ENCODE measurements around the gene FCN1. TPM values are rescaled to one million over a fixed set of nuclear protein-coding genes. Genes with fewer than 3 reads are reported as not detected.

The FCN1 gene
- total and polyA plus RNA-seq, 2 of the 8 experiments (the other 6 are each of a cell fraction or from before 2014, with no cell fraction given), result not detected

DNA sequence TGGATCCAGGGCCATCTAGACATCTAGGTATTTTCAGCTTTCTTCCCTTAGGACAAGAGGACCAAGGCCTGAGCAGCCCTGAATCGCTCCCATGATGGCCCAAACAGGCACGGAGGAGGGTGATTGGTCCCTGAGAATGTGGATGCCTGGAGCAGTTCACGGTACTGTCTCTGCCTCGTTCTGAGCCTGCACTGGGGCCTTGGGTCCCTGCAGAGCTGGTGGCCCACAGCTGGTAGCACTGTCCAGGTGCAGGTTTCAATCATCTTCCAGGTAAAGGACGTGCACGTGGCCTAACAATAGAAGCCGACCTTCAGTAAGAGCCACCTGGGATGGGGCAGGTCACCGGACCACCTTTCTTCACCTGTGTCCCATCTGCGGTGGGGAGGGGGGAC, 19.4 kb upstream of the FCN1 start:
- Histone ChIP-seq H2BK120ac (replicated peaks; ENCODE audit: low read depth, low read length) (no peak overlapping the region), H3K4me3 (ENCODE audit: extremely low read depth in 1 of 4, insufficient read depth in 2 of 4, low read depth in 3 of 4, low read length in 4 of 4) (no peak overlapping the region), H3K27me3 (replicated peaks in 1 of 4; ENCODE audit: control insufficient read depth in 3 of 4, extremely low read depth in 1 of 4, insufficient read depth in 3 of 4, low read length in 3 of 4) (no peaks in the 10 kb centered on the region), H3K14ac (ENCODE audit: insufficient read length) (no peak overlapping the region), H2BK20ac (ENCODE audit: low read length) (no peak overlapping the region), H3K9me3 (ENCODE audit: insufficient read depth in 2 of 2, low read depth in 1 of 2, low read length in 1 of 2) (no peaks in the 10 kb centered on the region), H3K36me3 (ENCODE audit: control insufficient read depth in 2 of 4, insufficient read depth in 4 of 4, low read length in 3 of 4) (no peaks in the 10 kb centered on the region), H2AFZ (ENCODE audit: low read length) (no peak overlapping the region), H3K79me2 (ENCODE audit: control insufficient read depth in 1 of 2, insufficient read depth in 2 of 2, low read length in 2 of 2) (no peaks in the 10 kb centered on the region), H2BK12ac (ENCODE audit: low read depth, low read length) (no peak overlapping the region), H4K5ac (ENCODE audit: insufficient read length, low read depth, low read length) (no peak overlapping the region), H3K56ac (replicated peaks; ENCODE audit: insufficient read length, low read depth, low read length) (no peak overlapping the region), H3K4me1 (replicated peaks in 1 of 4; ENCODE audit: control insufficient read depth in 3 of 4, insufficient read depth in 4 of 4, low read length in 3 of 4) (peaks cover 0 to 7% (median 3%) of the 10 kb centered on the region in 4 experiments; a peak in 4 of 7 replicates), H3K18ac (ENCODE audit: extremely low read depth, low read length) (no peak overlapping the region), H3K79me1 (ENCODE audit: low read depth, low read length) (no peaks in the 10 kb centered on the region), H4K8ac (ENCODE audit: extremely low read depth, insufficient read depth, low read length) (no peak overlapping the region), H2BK5ac (ENCODE audit: low read depth, low read length) (no peak overlapping the region), H4K91ac (replicated peaks; ENCODE audit: insufficient read length, low read length) (no peak overlapping the region), H4K20me1 (replicated peaks in 1 of 2; ENCODE audit: control insufficient read depth in 1 of 2, insufficient read depth in 2 of 2, low read length in 2 of 2) (no peaks in the 10 kb centered on the region), H3K23ac (ENCODE audit: insufficient read length) (no peak overlapping the region), H3K23me2 (ENCODE audit: low read depth, low read length) (no peaks in the 10 kb centered on the region), H3K9ac (replicated peaks in 1 of 4; ENCODE audit: extremely low read depth in 1 of 4, low read depth in 3 of 4, low read length in 3 of 4) (no peak overlapping the region), H3K27ac (ENCODE audit: low read depth, low read length) (no peak overlapping the region), H2BK15ac (ENCODE audit: low read length) (no peak overlapping the region), H3K4me2 (ENCODE audit: insufficient read depth in 1 of 2, low read depth in 2 of 2, low read length in 2 of 2) (no peak overlapping the region), H3K4ac (replicated peaks; ENCODE audit: insufficient read length, low read depth, low read length) (peak overlapping the region; percentile 8), H2AK5ac (ENCODE audit: low read depth, low read length) (no peak overlapping the region)
- CTCF ChIA-PET (ENCODE audit: partially characterized antibody), result interaction anchor here (1.2 to 1.6 kb wide), 2 partner anchors 45 to 70 kb away, joined by 3 to 4 read pairs; no protein-coding TSS in a partner anchor
- POLR2A ChIA-PET (ENCODE audit: partially characterized antibody), result interaction anchor here (1.1 kb wide), 1 partner anchor 41 kb away, joined by 3 read pairs; no protein-coding TSS in a partner anchor
- no peak for FAIRE-seq
- 85% methylated on average over 9 of the region's 9 CpGs; no CpG with 5 or more reads in 1 of the 2 experiments for WGBS, 2 experiments (ENCODE audit: extremely low coverage in 1 of 2, insufficient coverage in 1 of 2, insufficient read length in 1 of 2, insufficient replicate concordance in 2 of 2, low coverage in 1 of 2, low lambda C conversion rate in 2 of 2, missing lambda C conversion rate in 1 of 2)
- no peak for DNase-seq (ENCODE audit: low read depth in 1 of 2, low spot score in 2 of 2)
- TF ChIP-seq TBP (IDR thresholded peaks at IDR 0.05; ENCODE audit: low read depth, low read length), result no peak
- TF ChIP-seq SP2 (IDR thresholded peaks at IDR 0.05; ENCODE audit: low read length), result no peak
- TF ChIP-seq, protein P1, sequence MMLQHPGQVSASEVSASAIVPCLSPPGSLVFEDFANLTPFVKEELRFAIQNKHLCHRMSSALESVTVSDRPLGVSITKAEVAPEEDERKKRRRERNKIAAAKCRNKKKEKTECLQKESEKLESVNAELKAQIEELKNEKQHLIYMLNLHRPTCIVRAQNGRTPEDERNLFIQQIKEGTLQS (IDR thresholded peaks at IDR 0.05; ENCODE audit: insufficient read depth, low read depth, low read length), result no peak
- no peak for TF ChIP-seq SP4 (IDR thresholded peaks at IDR 0.05; ENCODE audit: low read length)
- TF ChIP-seq CBX5 (IDR thresholded peaks at IDR 0.05; ENCODE audit: low read depth, low read length), result no peak
- TF ChIP-seq EGR1 (IDR thresholded peaks at IDR 0.05; ENCODE audit: borderline replicate concordance, low read depth, low read length), result no peak
- TF ChIP-seq POLR2AphosphoS5 (IDR thresholded peaks at IDR 0.05; ENCODE audit: low read depth, low read length), result no peak
- TF ChIP-seq ZNF274 (IDR thresholded peaks at IDR 0.05; ENCODE audit: borderline replicate concordance, extremely low read depth, low read length), result no peak
- no peak for TF ChIP-seq CBX8 (IDR thresholded peaks at IDR 0.05; ENCODE audit: borderline replicate concordance, low read depth, low read length)
- TF ChIP-seq RAD21 (IDR thresholded peaks at IDR 0.05 in 1 of 2, conservative IDR thresholded peaks at IDR 0.05 in 1 of 2; ENCODE audit: low read depth in 2 of 2, low read length in 2 of 2), result no peak
- TF ChIP-seq BCL11A (IDR thresholded peaks at IDR 0.05; ENCODE audit: low read depth in 2 of 2, low read length in 2 of 2), result no peak
- TF ChIP-seq JUND (IDR thresholded peaks at IDR 0.05; ENCODE audit: low read length), result no peak
- no peak for TF ChIP-seq KDM5A (IDR thresholded peaks at IDR 0.05; ENCODE audit: low read length)
- no peak for TF ChIP-seq SP1 (IDR thresholded peaks at IDR 0.05; ENCODE audit: low read depth, low read length)
- no peak for TF ChIP-seq CHD1 (IDR thresholded peaks at IDR 0.05; ENCODE audit: low read depth, low read length)

All from H1 (cell line).